Anterior cingulate cortex (tissue), 58 donors: Measurements from ENCODE around the gene PKNOX2.

Source experiments
- DNase-seq, 58 donors: peaks; one replicate each; lab custom pipeline; 2025; lab: John Stamatoyannopoulos, UW

PKNOX2 gene

GRCh38 chr11:125275905-125276618 is 111.5 kb downstream of the PKNOX2 start:
- DNase-seq: no peak

- DNase-seq: no peak
Observed at GRCh38 chr11:125276619-125276976, 112.0 kb downstream of the PKNOX2 start.

GRCh38 chr11:125279676-125280418 is 115.3 kb downstream of the PKNOX2 start:
- no peak for DNase-seq

GRCh38 chr11:125280646-125281045 is 116.1 kb downstream of the PKNOX2 start:
- DNase-seq: no peak

- no peak for DNase-seq
Observed at GRCh38 chr11:125281831-125282595, 117.5 kb downstream of the PKNOX2 start.

GRCh38 chr11:125282596-125282914 is 118.0 kb downstream of the PKNOX2 start:
- DNase-seq: no peak

- DNase-seq: peak in 10 of 58 donors; percentile 14 to 43 (median 23)
Observed at GRCh38 chr11:125284245-125284850, 119.8 kb downstream of the PKNOX2 start.

- no peak for DNase-seq
Observed at GRCh38 chr11:125285844-125286243, 121.3 kb downstream of the PKNOX2 start.

GRCh38 chr11:125286486-125286885 is 121.9 kb downstream of the PKNOX2 start:
- no peak for DNase-seq

- peak in 1 of 58 donors; percentile 20 for DNase-seq
Observed at GRCh38 chr11:125287491-125288210, 123.1 kb downstream of the PKNOX2 start.

GRCh38 chr11:125289419-125290098 is 125.0 kb downstream of the PKNOX2 start:
- no peak for DNase-seq

GRCh38 chr11:125290263-125290662 is 125.7 kb downstream of the PKNOX2 start:
- no peak for DNase-seq

GRCh38 chr11:125292100-125292499 is 127.5 kb downstream of the PKNOX2 start:
- DNase-seq: no peak

- no peak for DNase-seq
Observed at GRCh38 chr11:125293596-125293995, 129.0 kb downstream of the PKNOX2 start.

GRCh38 chr11:125295931-125296330 is 131.4 kb downstream of the PKNOX2 start:
- DNase-seq: no peak

GRCh38 chr11:125297346-125297915 is 132.9 kb downstream of the PKNOX2 start:
- DNase-seq: no peak

- DNase-seq: no peak
Observed at GRCh38 chr11:125299061-125299615, 134.6 kb downstream of the PKNOX2 start.

- no peak for DNase-seq
Observed at GRCh38 chr11:125299821-125300220, 135.3 kb downstream of the PKNOX2 start.

- no peak for DNase-seq
Observed at GRCh38 chr11:125300791-125301218, 136.3 kb downstream of the PKNOX2 start.
